GM13976 (cell line): Measurements from ENCODE around the gene CUBN.

Source experiments
- DNase-seq: peaks from one replicate; pipeline ENCODE4 v3.0.0; 2012; ENCODE audit warnings: low spot score
- in situ Hi-C: fragments of 300-500 bp; cut with MboI; formaldehyde crosslinking; loops from one replicate; pipeline ENCODE4 v1.12.0; 2022; ENCODE audit warnings: low sequenced_read_pairs, mixed read lengths, inconsistent platforms; ENCODE audit not compliant: unreplicated experiment
- TF ChIP-seq, protein P1 (sequence below): IDR thresholded peaks from 2 replicates; pipeline ENCODE4 v1.5.1; 2012; ENCODE audit warnings: borderline replicate concordance, mild to moderate bottlenecking; ENCODE audit not compliant: insufficient read depth; ENCODE audit errors: extremely low read depth, missing control alignments, control extremely low read depth

The CUBN gene

DNA sequence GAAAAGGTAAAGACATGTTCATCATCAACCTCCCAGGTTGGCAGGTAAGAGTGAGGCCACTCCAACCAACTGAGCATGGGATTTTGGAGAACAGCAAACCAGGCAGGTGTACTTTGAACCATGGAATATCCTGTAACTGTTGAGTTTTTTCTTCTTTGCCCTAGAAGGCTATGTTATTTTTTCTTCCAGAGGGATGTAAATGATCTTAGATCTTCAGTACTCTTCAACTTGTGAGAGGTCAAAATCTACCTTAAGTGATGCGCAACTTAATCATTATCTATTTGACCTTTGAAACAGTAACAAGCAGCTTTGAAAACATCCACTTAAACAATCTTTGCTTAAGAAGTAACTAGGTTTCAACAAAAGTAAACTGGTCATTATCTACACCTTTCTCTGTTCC lies at the start of gene CUBN:
Gene CUBN, minus strand, starts transcription at position 71 of the 400 bp plus-strand sequence. Its CDS starts 46 bp downstream, at position 25.
- TF ChIP-seq, protein P1, sequence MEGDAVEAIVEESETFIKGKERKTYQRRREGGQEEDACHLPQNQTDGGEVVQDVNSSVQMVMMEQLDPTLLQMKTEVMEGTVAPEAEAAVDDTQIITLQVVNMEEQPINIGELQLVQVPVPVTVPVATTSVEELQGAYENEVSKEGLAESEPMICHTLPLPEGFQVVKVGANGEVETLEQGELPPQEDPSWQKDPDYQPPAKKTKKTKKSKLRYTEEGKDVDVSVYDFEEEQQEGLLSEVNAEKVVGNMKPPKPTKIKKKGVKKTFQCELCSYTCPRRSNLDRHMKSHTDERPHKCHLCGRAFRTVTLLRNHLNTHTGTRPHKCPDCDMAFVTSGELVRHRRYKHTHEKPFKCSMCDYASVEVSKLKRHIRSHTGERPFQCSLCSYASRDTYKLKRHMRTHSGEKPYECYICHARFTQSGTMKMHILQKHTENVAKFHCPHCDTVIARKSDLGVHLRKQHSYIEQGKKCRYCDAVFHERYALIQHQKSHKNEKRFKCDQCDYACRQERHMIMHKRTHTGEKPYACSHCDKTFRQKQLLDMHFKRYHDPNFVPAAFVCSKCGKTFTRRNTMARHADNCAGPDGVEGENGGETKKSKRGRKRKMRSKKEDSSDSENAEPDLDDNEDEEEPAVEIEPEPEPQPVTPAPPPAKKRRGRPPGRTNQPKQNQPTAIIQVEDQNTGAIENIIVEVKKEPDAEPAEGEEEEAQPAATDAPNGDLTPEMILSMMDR: no peak
- no peak for DNase-seq
- in situ Hi-C loops: no loop called here

DNA sequence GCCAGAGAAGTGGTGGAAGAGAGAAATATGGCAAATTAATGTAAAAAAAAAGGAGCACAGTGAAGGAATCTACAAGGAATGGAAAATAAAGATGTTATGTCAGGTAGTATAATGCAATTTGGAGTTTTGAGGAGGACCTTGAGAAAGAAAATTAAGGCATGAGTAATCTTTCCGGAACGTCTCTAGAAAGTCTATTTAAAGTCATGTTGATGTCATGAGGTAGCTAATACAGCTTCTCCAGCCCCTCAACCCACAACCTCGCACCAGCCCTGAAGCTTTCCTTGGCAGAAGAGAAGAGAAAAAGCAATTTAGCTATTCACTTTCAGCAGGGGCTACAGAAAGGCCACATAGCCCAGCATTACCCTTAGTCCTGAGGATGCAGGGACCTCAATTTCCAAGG lies 49.4 kb upstream of the CUBN start:
- in situ Hi-C loops: no loop called here
- DNase-seq: no peak
- TF ChIP-seq, protein P1: no peak

DNA sequence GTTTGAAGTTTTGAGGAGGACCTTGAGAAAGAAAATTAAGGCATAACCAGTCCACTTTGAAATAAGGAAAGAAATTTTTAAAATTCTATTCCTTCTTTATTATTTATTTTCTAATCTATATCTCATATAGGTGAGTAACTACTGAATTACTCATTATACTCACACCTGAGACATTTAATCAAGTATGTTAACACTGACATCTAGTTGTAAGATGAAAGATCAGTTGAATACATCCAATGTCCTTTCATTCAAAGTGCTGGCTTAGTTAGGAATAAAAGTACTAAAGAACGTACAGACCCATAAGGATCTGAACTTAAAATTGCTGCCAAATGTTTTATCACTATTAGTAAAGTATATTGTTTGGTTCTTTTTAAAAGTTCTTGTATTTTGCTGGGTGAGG lies 48.4 kb upstream of the CUBN start:
- TF ChIP-seq, protein P1: no peak
- in situ Hi-C loops: no loop called here
- DNase-seq: no peak

DNA sequence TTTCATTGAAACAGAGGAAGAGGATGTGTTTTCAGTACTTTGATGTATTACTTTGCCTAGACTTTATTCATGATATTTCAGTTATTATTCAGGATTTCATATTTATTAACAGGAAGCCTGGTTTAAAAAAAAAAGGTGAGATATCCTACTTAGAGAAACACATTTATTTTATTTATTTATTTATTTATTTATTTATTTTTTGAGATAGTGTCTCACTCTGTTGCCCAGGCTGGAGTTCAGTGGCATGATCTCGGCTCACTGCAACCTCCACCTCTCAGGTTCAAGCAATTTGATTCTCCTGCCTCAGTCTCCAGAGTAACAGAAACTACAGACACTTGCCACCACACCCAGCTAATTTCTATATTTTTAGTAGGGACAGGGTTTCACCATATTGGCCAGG lies 47.4 kb upstream of the CUBN start:
- no peak for DNase-seq
- in situ Hi-C loops: no loop called here
- TF ChIP-seq, protein P1: no peak

DNA sequence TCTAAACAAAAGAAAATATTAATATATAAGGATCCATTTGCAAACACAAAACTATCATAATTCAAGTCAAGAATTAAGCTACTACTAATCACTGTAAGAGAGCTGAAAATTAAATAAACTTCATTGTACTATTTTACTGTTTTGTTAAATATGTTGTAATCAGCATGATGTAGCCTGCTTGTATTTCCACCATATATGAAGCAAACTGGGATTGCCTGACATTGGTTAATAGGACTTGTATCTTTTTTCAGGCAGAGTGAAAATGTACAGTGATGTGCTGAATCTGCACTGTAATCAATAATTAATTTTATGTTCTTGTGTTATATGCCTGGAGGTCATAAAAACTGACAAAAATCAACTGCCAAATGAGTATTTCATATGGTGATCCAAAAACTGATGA lies 46.5 kb upstream of the CUBN start:
- no peak for DNase-seq
- in situ Hi-C loops: no loop called here
- TF ChIP-seq, protein P1: no peak

DNA sequence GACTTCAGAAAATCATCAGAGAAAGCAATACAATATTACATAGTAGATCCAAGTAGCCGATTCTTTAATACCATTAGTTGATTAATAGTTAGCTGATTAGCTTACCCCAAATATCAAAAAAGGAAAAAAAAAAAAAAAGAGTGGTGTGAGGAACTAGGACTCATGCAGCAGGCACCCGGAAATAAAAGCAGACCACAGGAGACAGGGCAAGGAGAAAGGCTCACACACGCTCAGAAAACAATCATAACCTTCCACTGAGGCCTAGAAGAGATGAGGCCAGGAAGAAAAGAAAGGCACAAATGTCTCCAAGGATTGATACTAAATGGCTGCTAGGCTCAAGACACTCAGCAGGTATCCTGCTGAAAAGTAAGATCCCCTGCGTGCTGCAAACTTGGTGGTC lies 45.9 kb upstream of the CUBN start:
- in situ Hi-C loops: no loop called here
- DNase-seq: no peak
- TF ChIP-seq, protein P1: no peak

DNA sequence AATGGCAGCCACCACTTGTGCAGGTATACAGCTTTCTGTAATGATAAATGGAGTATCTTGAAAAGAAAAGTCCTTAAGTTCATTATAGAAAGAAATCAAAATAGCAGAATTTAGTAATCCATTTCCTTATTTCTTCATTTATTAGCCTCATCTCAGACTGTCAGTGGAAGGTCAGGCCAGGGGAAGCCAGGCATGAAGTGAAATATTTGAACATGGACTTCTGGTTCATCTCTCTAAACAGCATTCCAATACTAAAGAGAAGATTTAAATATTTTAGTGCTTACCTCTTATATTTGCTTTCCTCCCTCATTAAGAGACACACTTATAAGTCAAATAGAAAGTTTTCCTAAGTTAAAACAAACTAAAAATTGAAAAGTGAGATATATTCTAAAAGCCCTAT lies 45.0 kb upstream of the CUBN start:
- in situ Hi-C loops: no loop called here
- no peak for DNase-seq
- TF ChIP-seq, protein P1: no peak
